Upper lobe of left lung (tissue), 4 donors: ENCODE results near the gene OR51F2.

Experiments
- EP300 ChIP-seq, 4 donors: sonication (generic); formaldehyde crosslinking; IDR thresholded peaks; one replicate each; pipeline ENCODE4 v1.5.1; 2017; ENCODE audit warnings: antibody characterized with exemption in 4 of 4, control low read depth in 2 of 4
- POLR2A ChIP-seq, 4 donors: fragments of 450-650 bp; IDR thresholded peaks; one replicate each; pipeline ENCODE4 v1.5.1; 2016 to 2017; ENCODE audit warnings: antibody characterized with exemption in 4 of 4, mild to moderate bottlenecking in 2 of 4
- POLR2AphosphoS5 ChIP-seq, 2 donors: sonication (generic); formaldehyde crosslinking; IDR thresholded peaks; one replicate each; pipeline ENCODE4 v1.5.1; 2017; ENCODE audit warnings: antibody characterized with exemption in 2 of 2
- TF ChIP-seq, protein P1 (sequence below), 6 experiments: fragments of 450-650 bp in 4 of 6; fragments of 200-600 bp in 2 of 6; sonication (generic) in 2 of 6; IDR thresholded peaks; one replicate each; pipeline ENCODE4 v1.5.1; 2016 to 2019; ENCODE audit warnings: antibody characterized with exemption in 6 of 6

DNA sequence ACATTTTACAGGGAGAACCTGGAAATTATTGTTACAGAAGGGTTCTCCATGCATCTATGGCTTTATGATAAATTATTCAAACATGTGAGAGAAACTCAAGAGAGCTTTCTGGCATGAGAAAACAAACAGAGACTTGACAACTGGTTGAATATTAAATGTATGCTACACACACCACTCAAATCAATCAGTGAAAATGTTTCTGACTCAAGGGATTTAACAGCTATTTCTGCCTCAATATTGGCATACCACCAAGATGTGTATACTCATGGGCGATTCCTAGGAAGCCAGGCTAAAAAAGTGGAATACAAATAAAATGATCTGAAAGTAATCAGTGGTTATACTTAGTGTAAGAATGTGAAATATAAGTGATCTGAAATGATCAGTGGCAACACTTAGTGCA is 44.7 kb downstream of the OR51F2 start:
- TF ChIP-seq POLR2A (IDR thresholded peaks at IDR 0.05) (no peak), POLR2AphosphoS5 (IDR thresholded peaks at IDR 0.05) (no peak), EP300 (IDR thresholded peaks at IDR 0.05) (no peak)
- TF ChIP-seq, protein P1, sequence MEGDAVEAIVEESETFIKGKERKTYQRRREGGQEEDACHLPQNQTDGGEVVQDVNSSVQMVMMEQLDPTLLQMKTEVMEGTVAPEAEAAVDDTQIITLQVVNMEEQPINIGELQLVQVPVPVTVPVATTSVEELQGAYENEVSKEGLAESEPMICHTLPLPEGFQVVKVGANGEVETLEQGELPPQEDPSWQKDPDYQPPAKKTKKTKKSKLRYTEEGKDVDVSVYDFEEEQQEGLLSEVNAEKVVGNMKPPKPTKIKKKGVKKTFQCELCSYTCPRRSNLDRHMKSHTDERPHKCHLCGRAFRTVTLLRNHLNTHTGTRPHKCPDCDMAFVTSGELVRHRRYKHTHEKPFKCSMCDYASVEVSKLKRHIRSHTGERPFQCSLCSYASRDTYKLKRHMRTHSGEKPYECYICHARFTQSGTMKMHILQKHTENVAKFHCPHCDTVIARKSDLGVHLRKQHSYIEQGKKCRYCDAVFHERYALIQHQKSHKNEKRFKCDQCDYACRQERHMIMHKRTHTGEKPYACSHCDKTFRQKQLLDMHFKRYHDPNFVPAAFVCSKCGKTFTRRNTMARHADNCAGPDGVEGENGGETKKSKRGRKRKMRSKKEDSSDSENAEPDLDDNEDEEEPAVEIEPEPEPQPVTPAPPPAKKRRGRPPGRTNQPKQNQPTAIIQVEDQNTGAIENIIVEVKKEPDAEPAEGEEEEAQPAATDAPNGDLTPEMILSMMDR (IDR thresholded peaks at IDR 0.05), result no peak
